Adipose tissue (tissue), 3 donors: Measurements from ENCODE around the gene KCTD6. TPM values are rescaled to one million over a fixed set of nuclear protein-coding genes. Genes with fewer than 3 reads are reported as not detected.

Experiments used
- H3K27ac ChIP-seq: one replicate; pipeline ENCODE4 v1.5.1; 2013; ENCODE audit warnings: low read depth, low read length
- WGBS, 3 donors: extraction: QIAGEN DNeasy Blood & Tissue Kit; methylation state at CpG; one replicate each; pipeline ENCODE4 v1.1.7; 2013; 5-methylcytosine and 5-hydroxymethylcytosine counted together
- polyA plus RNA-seq, 3 donors: library from polyadenylated mRNA; stranded (reverse); fragments of 200-250 nt; gene quantifications; one replicate each; pipeline ENCODE4 v1.2.3, GENCODE V29; 2013
- donor health status: healthy with polysubstance abuse.
- donor health status: Bipolar disorder and iron deficiency.
- donor health status: healthy.

Gene KCTD6
- polyA plus RNA-seq: 10 to 100 TPM in 1 of 3 donors, 1 to 10 TPM in 2; 3.8 to 13.0 (median 9.8) TPM

- whole genome bisulfite sequencing, 3 donors: 0 to 1% (median 1%) methylated on average over 59 to 104 of the region's 104 CpGs
- no peak within 1 kb of the TSS for H3K27ac ChIP-seq
Observed at GRCh38 chr3:58491506-58492402, at the start of gene KCTD6. KCTD6 (plus strand) TSS chr3:58492096; CDS start chr3:58498756, 6,660 bp downstream.

DNA sequence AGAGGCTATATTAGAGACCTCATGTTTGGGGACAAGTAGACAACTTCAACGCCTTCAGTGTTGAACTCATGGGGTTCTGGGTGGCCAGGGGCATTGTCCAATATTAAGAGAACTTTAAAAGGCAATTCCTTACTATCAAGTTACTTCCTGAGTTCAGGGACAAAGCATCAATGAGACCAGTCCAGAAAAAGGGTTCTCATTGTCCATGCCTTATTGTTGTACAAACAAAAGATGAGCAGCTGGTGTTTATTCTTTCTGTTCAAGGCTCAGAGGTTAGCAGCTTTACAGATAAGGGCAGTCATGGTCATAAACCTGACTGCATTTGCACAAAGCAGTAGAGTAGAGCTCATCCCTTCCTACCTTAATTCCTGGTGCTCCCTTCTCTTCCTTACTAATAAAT lies 39.7 kb upstream of the KCTD6 start:
- H3K27ac ChIP-seq: no peak overlapping the region
- WGBS, 3 donors: 62 to 73% (median 72%) methylated on average over 1 of the region's 1 CpG

DNA sequence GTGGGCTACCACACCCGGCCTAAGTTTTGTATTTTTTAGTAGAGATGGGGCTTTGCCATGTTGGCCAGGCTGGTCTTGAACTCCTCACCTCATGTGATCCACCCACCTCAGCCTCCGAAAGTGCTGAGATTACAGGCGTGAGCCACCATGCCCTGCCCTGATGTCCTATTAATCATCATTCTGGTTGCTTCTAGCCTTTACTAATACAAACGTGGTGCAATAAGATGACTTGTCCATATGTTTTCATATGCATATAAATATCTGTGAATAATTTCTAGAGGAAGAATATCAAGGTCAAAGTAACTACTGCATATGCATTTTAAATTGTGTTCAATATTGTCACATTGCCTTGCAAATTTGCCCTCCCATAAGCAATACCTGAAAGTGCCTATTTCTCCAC lies 32.7 kb upstream of the KCTD6 start:
- WGBS, 3 donors: 79 to 88% (median 80%) methylated on average over 4 of the region's 4 CpGs
- no peak overlapping the region for H3K27ac ChIP-seq

GRCh38 chr3:58462829-58463180 lies 29.1 kb upstream of the KCTD6 start:
- 64 to 78% (median 72%) methylated on average over 4 of the region's 4 CpGs for WGBS, 3 donors
- H3K27ac ChIP-seq: no peak overlapping the region

- no peak overlapping the region for H3K27ac ChIP-seq
- WGBS, 3 donors: 13 to 18% (median 15%) methylated on average over 18 of the region's 18 CpGs
Observed at GRCh38 chr3:58463181-58463941, 28.5 kb upstream of the KCTD6 start.

GRCh38 chr3:58463942-58464271 lies 28.0 kb upstream of the KCTD6 start:
- WGBS, 3 donors: 36 to 44% (median 38%) methylated on average over 5 of the region's 5 CpGs
- H3K27ac ChIP-seq: no peak overlapping the region

- 67 to 80% (median 72%) methylated on average over 3 of the region's 3 CpGs for WGBS, 3 donors
- no peak overlapping the region for H3K27ac ChIP-seq
Observed at GRCh38 chr3:58464866-58465265, 27.0 kb upstream of the KCTD6 start.

- 78 to 95% (median 90%) methylated on average over 4 of the region's 4 CpGs for WGBS, 3 donors
- no peak overlapping the region for H3K27ac ChIP-seq
Observed at GRCh38 chr3:58466899-58467563, 24.9 kb upstream of the KCTD6 start.

DNA sequence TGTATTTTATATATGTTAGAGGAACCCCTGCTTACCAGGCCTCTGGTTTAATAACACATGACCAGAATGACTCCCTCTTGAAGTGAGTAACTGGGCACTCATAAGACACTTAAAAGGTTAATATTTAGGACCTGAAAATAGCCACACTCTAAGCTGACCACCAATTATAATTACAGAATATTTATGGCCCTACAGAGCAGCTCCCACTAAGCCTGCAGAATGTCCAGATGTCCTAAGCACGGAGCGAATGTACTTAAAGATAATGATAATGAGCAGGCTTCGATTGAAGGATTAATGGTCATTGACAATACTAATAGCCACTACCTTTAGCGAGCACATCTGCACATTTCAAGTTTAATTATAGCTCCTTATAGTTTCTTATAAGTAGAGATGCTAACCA lies 22.8 kb upstream of the KCTD6 start:
- no peak overlapping the region for H3K27ac ChIP-seq
- 82 to 84% (median 83%) methylated on average over 4 of the region's 4 CpGs for whole genome bisulfite sequencing, 3 donors

DNA sequence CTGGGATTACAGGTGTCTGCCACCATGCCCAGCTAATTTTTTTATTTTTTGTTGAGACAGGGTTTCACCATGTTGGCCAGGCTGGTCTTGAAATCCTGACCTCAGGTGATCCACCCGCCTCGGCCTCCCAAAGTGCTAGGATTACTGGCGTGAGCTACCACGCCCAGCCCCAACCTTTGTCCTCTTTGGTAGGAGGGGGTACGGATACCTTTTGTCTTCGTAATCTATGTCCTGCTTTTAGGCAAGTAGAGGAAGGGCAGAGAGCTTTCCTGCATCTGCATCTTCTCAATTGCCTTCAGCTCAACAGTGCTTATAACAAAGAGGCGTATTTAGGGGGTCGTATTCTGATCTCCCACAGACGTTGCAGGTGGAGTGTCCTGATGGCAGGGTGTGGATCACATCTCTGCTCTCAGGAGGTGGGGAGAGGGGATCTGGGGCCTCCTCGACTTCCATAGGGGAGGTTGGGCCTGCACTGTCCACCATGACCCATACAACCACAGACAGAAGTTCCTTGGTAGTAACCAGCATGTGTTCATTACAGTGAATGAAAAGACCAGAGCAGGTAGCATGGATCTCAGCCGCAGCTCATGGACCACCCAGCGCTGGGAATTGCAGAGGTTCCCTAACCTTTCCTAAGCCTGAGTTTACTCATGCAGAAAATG lies 21.4 kb upstream of the KCTD6 start:
- H3K27ac ChIP-seq: no peak overlapping the region
- 92 to 93% (median 93%) methylated on average over 12 of the region's 12 CpGs for WGBS, 3 donors

DNA sequence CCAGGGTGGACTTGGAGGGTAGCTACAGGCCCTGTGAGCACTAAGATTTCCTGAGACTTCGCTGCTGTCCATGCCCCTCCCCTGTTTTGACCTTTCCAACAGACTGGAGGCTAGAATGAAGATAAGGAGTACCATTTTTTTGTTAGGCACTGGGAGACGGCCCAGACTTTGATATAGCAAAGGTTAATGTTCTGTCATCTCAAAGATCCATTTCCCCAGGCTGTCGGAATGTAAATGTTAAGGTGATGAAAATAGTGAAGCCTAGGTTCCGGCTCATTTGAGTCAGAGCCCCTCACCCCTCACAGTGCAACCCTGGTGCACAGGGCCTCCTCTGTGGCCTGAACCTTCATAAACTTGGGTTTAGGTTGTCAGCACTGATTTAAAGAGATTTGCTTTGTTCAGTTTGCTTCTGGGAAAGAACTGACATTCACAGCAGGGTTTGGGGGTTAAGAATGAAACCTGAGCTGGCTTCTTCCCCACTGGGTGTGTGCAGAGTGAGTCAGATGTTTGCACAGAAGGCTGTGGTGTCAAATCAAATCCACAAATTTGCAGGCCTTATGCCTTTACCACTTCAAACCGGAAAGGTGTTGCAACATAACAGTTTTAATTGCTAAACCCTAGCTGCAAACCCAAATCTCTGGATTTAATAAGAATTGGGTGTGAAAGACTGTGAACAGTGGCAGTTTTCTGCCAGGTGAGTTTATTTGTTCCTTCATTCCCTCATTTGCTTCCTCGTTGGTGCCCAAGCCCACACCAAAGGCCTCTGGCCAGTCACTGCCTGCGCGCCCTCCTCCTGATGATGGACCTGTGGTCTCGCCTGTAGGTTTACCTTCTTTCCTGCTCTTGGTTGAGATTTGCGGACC lies 20.6 kb upstream of the KCTD6 start:
- H3K27ac ChIP-seq: no peak overlapping the region
- WGBS, 3 donors: 47 to 60% (median 60%) methylated on average over 10 of the region's 10 CpGs

- H3K27ac ChIP-seq: no peak overlapping the region
- 96 to 100% (median 100%) methylated on average over 1 of the region's 1 CpG for WGBS, 3 donors
Observed at GRCh38 chr3:58473275-58473674, 18.6 kb upstream of the KCTD6 start.

- no peak overlapping the region for H3K27ac ChIP-seq
- 94 to 100% (median 96%) methylated on average over 1 of the region's 1 CpG for WGBS, 3 donors
Observed at GRCh38 chr3:58474348-58474911, 17.5 kb upstream of the KCTD6 start.

DNA sequence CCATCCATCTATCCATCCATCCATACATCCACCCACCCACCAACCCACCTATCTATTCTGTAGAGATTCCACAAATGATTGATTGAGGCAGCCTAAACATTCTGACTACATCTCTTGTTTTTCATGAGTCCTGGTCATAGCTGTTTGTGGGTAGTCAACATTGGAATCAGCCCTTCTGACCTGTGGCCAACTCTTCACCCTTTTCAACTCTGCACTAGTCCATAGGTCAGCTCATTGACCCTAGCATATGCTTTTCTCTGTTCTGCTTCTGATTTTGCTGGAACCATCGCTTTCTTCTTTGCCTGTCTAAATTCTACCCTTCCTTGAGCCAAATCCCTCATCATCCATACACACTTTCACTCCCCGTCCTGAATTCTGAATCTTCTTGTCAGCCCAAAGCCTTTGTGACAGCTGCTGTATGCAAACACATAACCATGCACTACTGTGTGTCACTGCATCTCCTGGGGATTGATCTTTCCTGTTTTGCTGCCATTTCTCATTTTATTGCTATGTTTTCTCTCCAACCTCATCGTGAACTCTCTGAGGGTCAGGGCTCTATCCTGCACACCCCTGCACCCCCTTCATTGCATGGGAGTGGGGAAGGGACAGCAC lies 16.8 kb upstream of the KCTD6 start:
- H3K27ac ChIP-seq: no peak overlapping the region
- 54 to 72% (median 70%) methylated on average over 3 of the region's 3 CpGs for WGBS, 3 donors

GRCh38 chr3:58478781-58479180 lies 13.1 kb upstream of the KCTD6 start:
- no peak overlapping the region for H3K27ac ChIP-seq
- 79 to 89% (median 86%) methylated on average over 2 of the region's 2 CpGs for WGBS, 3 donors

DNA sequence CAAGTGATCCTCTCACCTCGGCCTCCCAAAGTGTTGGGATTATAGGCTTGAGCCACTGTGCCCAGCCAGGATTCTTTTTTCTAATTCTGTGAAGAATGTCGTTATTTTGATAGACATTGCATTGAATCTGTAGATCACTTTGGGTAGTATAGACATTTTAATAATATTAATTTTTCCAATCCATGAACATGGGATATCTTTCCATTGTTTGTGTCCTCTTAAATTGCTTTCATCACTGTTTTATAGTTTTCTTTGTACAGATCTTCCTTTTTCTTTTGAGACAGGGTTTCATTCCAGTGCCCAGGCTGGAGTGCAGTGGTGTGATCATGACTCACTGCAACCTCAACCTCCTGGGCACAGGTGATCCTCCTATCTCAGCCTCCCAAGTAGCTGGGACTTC lies 11.6 kb upstream of the KCTD6 start:
- 91 to 95% (median 93%) methylated on average over 2 of the region's 2 CpGs for WGBS, 3 donors
- H3K27ac ChIP-seq: no peak overlapping the region
